Stimulated activated CD4-positive, alpha-beta T cell treated with anti-CD3 and anti-CD28 coated beads, Interleukin-2, amount 100 ng/mL, for 24 hours (primary cell): ENCODE data around the gene USP36.

ENCODE experiments used
- DNase-seq, 2 donors: peaks; one replicate each; pipeline ENCODE4 v3.0.0-alpha.2; 2020

USP36 gene

DNA sequence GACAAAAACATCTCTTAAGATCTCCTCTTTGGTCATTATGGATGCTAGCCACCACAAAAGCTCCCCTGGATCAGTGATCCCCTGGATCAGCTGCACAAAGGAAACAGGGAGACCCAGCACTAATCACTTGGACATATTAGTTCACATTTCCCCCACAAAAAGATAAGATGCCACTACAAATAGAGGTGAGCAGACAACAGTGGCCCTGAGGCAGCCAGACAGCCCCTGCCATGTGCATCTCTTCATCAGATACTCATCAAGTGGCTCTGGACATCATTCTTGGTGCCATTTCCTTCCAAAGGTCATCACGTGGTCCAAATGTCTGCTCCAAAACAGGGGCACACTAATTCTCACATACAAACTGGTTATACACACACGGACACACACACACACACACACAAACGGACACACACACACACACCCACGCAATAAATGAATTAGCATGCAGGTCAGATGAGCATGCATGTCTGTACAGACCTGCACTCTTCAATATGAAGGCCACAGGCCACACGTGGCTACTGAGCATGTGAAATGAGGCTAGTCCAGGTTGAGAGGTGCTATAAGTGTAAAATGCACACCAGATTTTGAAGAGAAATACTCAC is 4.1 kb downstream of the USP36 start:
- DNase-seq = no peak

DNA sequence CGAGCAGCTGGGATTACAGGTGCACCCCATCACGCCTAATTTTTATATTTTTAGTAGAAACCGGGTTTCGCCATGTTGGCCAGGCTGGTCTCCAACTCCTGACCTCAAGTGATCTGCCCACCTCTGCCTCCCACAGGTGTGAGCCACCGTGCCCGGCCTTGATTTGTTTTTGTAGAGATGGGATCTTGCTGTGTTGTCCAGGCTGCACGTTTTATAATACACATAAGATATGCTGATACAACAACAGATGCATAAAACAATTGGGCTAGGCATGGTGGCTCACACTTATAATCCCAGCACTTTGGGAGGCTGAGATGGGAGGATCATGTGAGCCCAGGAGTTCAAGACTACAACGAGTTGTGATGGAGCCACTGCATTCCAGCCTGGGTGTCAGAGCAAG is 6.0 kb downstream of the USP36 start:
- DNase-seq = no peak

GRCh38 chr17:78832541-78832810 is 8.1 kb downstream of the USP36 start:
- DNase-seq = no peak

DNA sequence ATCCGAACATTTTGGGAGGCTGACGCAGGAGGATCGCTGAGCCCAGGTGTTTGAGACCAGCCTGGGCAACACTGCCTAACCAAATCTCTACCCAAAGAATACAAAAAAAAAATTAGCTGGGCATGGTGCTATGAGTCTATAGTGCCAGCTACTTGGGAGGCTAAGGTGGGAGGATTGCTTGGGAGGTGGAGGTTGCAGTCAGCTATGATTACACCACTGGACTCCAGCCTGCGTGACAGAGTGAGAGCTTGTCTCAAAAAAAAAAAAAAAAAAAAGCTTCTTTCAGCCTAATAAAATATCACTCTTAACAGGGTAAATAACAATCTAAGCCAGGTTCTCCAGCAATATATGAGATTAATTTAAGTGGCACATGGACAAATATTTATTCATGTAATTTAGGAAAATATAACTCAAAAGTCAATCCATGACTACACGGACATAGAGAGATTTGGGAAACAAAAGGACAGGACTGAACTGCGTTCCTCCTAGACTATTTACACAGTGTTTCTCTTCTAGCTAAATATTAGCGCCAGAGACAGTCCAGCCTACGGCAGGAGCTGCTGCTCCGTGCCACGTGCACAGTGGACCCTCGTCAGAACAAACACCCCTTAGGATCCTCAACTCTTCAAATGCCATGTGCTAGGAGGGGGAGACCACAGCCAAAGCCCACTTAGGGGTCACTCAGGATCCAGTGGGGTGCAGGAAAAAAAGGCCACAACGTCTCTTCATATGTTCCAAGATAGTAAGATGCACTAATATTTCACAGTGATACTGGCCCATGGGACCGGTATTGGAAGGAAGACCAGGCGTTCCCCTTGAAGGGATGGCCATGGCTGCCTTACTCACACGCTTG is 8.7 kb downstream of the USP36 start:
- DNase-seq = no peak

DNA sequence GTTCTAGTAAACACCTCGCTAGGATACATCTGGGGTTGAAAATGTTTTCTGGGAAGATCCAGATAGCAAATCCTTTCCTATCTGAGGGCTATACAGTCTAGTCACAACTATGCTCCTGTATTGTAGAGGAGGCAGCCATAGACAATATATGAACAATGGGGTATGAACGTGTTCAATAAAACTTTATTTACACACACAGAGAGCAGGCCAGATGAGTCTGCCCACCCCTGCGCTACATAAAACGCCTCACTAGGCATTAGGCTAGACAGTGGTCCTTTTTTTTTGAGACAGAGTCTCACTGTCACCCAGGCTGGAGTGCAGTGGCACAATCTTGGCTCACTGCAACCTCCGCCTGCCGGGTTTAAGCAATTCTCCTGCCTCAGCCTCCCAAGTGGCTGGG is 11.1 kb downstream of the USP36 start:
- no peak for DNase-seq

DNA sequence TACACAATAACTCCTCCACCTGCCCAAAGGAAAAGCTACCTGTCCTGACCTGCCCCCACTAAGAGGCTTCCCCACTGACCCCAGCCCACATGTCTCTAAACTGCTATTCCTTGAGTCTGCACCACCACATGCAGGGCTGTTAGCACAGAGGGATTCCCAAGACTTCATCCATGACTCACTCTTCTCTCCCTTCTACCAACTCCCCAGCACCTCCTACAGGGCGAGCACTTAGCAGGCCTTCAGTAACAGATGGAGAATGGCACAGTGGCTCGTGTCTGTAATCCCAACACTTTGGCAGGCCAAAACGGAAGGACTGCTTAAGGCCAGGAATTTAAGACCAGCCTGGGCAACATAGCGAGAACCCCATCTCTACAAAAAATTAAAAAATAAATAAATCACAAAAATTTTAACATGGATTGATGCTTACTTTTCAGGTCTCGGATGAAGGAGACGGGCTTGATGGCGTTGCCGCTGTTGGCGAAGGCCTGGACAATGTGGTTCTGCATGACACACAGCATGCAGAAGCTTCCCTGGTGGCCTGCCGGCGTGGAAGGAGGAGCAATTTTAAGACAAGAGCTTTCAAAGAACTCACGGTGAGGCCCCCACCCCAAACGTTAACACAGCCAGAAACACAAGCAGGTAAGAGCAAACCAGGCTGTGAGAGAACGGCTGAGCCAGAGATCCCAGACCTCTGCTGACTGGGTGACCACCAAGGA is 12.0 kb downstream of the USP36 start:
- no peak for DNase-seq

DNA sequence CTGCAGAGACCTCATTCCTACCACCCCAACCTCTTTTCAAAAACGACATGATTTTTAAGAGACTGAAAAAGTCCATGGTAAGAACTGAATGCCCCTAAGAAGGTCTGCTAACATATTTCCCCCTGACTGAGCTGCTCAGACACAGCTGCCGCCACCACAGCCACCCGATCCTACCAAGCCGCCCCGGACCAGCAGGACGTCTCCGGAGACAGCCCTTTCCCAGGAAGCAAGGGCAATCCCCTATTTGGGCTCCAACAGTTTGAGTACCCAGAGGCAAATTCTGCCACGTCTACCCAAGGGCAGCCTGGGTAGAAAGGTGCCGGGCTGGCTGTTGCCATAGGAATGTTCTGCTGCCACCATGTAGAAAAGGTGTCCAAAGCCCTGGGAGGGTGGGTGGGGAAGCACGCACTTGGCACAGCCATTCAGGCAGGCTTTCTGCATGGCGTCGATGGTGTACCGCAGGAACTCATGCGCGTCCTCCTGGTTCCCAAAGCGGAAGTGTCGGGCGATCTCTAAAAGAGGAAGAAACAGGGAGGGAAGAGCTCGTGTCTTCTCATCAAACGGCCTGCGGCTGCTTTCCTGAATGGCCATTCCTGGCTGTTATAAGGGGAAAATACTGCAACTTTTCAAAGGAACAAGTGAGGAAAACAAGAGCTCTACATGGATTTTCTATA is 13.6 kb downstream of the USP36 start:
- no peak for DNase-seq

GRCh38 chr17:78826421-78826820 is 14.2 kb downstream of the USP36 start:
- DNase-seq = no peak

DNA sequence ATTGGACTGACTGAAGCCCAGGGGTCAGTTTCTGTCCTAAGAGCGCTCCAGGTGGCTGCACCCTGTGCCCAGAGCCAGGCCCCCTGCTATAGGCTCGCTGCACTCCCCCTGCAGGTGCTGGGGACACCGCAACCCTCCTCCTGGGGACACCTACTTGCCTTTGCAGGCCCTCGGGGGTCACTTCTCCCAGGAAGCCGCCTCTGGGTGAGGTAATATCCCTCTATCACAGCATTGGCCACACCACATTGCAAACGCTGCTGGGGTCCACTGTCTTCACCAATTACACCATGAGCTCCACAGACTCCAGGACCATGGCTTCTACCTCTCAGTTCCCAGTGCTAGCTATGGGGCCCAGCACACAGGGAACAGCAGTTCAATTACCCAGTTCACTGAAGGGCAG is 14.9 kb downstream of the USP36 start:
- no peak for DNase-seq

DNA sequence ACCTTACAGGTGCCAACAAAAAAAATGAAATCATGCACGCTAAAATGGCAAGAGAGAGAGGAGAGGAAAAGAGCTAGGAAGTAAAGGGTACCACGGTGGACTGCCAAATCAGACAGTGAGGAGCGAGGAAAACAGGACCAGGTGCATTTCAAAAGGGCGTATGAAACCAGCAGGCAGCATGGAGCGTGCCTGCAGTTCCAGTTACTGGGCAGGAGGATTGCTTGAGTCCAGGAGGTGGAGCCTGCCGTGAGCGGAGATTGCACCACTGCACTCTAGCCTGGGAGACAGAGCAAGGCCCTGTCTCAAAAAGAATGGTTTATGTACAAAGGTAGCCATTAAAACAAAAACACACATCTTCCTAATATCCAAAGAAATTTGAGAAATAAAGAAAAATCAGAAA is 16.4 kb downstream of the USP36 start:
- no peak for DNase-seq

GRCh38 chr17:78823282-78824046 is 17.1 kb downstream of the USP36 start:
- no peak for DNase-seq

DNA sequence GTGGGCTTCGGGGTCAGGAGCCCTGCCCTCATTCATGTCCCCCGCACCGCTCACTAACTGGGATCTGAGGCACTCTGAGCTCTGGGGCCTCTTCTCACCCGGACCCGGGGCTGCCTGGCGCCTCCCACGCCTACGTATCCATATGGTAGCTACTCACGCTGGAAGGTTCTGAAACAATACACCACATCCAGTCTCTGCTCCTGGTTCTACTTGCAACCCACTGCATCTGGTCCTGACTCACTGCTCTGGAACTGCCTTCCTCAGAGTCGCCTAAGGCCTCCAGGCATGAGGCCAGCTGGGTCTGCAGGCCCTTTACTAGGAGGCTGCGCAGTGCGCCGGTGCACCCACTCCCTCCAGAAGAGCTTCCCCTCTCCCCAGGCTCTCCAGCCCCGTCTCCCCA is 18.1 kb downstream of the USP36 start:
- DNase-seq = no peak

DNA sequence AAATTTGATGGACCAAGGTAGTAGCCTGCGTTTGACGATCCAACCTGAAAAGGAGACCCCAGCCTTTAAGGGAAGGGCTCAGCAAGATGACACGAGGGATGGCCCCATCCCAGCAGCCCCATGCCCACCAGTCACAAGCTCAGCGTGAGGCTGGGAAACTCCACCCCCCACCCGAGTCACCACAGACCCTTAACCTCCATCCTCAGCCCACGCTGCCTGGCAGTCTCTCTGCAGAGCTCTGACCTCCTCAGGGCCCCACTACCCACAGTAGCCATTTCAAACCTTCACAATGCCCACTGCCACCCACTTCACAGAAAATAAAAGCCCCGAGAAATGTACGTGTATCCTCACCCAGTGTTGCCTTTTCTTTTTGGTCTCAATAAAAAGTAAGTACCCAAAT is 18.7 kb downstream of the USP36 start:
- DNase-seq = no peak

- DNase-seq = no peak
Observed at GRCh38 chr17:78820841-78821240, 19.8 kb downstream of the USP36 start.

- no peak for DNase-seq
Observed at GRCh38 chr17:78819806-78820792, 20.5 kb downstream of the USP36 start.

DNA sequence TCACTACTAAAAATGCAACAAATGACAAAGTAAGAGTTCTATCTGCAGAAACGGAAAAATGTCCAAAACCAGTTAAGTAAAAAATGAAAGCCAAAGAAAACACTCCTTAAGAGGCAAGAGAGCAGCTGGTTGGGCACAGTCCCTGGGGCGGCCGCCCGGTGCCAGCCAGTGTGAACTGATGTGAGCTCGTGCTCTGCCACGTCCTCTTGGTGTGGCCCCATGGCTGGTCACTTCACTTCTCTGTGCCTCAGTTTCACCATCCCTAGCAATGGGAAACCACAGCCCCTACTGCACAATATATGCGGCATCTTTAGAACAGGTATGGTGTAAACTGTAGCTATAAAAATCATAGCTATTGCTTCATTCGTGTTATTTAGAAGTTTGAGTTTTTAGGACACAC is 21.2 kb downstream of the USP36 start:
- no peak for DNase-seq

DNA sequence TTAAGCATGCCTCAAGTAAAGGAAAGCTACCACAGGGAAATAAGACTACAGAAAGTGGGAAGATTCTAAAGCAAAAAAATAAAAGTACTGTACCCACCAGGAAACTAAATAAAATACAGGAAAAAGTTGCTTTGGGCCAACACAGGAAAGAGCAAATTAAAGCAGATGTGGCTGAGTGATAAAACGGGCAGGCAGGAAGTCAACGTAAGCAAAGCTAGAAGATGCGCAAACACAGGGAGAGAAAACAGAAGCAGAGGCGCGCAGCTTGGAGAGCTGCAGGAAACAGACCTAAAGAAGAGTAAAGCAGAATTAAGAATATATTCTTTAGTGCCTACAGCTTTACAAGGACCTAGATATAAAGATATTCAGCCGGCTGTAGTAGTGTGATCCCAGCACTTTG is 21.7 kb downstream of the USP36 start:
- DNase-seq = no peak

DNA sequence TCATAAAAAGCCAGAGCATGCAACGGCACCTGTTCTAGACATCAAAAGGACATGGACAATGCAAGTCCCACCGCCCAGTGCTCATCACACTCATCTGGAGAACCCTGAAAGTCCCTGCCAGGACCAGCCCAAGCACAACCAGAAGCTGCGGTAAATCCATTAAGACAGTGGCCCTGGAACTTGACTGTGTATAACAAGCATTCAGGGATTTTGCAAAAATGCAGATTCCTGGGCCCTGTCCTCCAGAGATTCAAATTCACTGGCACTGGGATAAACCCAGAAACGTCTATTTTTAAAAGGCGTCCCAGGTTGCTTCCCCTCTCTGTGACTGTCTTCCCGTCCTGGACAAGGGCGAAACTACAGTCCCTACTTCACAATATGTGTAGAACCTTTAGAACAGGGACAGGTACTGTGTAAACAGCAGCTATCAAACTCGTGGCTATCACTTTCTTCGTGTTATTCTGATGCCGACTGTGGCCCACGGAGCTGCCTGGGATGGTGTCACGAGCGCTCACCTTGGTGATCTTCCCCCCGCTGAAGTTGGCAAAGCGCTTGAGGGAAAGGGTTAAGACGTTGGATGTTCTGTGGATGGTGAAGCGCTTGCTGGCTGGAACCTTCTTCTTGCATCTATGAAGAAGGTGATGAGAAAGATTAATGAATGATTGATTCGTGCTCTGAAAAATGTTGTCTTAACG is 22.3 kb downstream of the USP36 start:
- no peak for DNase-seq

DNA sequence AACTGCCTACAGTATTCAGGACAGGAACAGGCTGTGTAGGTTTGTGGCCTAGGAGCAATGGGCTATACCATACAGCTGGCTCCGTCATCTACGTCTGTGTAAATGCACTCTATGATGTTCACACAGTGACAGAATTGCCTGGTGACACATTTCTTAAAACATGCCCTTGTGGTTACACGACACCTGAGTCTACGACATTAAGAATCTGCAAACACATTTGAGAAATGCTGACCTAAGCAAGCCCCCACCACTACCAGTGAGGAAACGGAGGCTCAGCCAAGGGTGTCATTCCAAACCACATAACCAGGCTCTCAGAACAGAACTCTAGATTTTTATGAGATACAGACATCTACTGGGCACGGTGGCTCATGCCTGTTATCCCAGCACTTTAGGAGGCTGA is 23.5 kb downstream of the USP36 start:
- peak; percentile 47 to 67 for DNase-seq

DNA sequence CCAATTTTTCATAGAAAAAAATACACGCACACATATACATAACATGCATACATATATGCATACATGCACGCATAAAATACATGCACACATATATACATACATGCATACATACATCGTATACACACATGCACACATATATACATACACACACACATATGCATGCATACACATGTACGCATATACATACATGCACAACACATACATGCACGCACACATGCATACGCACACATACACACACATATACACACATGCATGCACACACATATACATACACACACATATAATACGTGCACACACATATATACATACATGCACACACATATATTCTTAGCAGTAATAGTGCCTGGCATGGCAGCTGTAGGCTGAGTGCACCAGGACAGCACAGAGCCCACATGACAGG is 24.9 kb downstream of the USP36 start:
- no peak for DNase-seq

DNA sequence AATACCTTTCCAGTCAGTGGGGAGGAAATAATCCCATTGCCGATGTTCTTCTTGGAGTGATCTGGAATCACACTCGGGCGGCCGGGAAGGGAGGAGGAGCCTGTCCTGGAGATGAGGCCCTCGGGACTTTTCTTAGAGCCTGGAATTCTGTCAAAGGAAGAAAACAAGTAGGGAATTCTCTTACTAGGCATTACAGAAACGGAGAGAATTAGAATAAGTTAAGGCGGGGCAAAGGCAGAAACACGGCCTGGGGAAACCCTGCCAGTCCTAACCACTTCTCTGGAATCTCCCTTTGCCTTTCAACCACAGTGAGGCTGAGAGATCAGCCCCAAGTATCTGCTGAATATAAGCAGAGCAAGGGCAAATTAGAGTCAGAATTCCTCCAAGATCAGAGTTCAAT is 27.8 kb downstream of the USP36 start:
- no peak for DNase-seq
